Measurements from ENCODE around the gene RUBCNL. TPM values are rescaled to one million over a fixed set of nuclear protein-coding genes. Genes with fewer than 3 reads are reported as not detected.

Gene RUBCNL
- total RNA-seq, 1 experiment from 2014 or later = 0.37 TPM

DNA sequence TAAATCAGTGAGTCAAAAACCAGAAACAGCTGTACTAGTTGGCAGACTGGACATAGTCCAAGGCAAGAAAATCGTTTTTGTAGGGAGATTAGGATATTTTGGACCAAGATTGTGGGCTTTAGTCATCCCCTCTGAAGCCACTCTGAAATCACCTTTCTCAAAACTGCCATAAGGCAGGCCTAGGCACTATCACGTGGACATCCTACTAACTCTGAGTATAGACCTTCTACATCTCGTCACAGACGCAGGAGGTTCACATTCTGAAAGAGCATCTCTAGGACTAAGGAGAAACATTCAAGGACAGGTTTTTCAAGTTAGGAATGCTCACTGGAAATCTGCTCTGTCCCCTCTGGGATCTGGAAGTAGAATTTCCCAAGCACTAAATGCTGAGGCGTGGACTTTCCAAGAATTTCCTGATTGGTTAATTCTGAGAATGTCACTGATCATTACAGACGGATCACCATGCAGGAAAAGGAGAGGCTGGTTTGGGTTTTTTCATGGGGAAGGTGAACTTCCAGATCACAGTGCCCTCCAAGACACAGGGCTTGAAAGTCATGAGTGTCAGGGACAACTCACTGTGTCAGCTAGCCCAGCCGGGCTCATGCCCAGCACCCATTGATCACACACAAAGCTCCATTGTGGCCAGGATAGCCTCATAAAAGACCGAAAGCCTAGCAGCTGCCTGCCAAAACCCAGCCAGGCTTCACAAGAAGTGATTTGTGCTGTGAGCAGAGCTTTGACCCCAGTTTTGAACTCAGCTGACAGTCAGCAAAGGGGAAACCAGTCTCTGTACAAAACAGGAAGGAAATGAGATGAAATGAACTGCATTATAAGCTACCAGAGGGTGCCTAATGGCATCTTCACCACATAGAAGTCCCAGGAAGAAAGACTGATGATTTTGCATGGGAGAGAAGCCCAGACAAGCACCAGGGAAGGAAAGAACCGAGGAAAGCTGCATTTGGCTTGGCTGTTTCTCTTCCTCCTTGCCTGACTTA lies 2.7 kb upstream of the RUBCNL start:
- Histone ChIP-seq H4K20me1 (ENCODE audit: insufficient read depth) (no peaks in the 10 kb centered on the region), H3K36me3 (ENCODE audit: low read depth) (no peaks in the 10 kb centered on the region), H3K4me1 (replicated peaks; ENCODE audit: insufficient read depth) (no peaks in the 10 kb centered on the region), H2AFZ (no peak overlapping the region), H3K27ac (no peak overlapping the region), H3F3A (ENCODE audit: insufficient read depth, low read depth) (no peaks in the 10 kb centered on the region), H3K9me3 (ENCODE audit: insufficient read depth, low read depth) (no peaks in the 10 kb centered on the region), H3K27me3 (ENCODE audit: insufficient read depth, low read depth) (no peaks in the 10 kb centered on the region), H3K4me2 (no peak overlapping the region), H3K9me2 (ENCODE audit: insufficient read depth) (no peaks in the 10 kb centered on the region), H3K4me3 (no peak overlapping the region), H3K79me2 (ENCODE audit: low read depth) (no peaks in the 10 kb centered on the region)
- no TSS peak for BruUV-seq (replicated peaks)
- intact Hi-C loops (cut with micrococcal nuclease; ENCODE audit: unreplicated experiment) = no loop called here
- ChIA-PET CTCF (no interaction called here), POLR2A (ENCODE audit: unreplicated experiment) (no interaction called here)
- TF ChIP-seq EZH2 (IDR thresholded peaks at IDR 0.05; ENCODE audit: low read depth) = no peak
- no peak for TF ChIP-seq CTCF (conservative IDR thresholded peaks at IDR 0.05)
- no peak for DNase-seq

DNA sequence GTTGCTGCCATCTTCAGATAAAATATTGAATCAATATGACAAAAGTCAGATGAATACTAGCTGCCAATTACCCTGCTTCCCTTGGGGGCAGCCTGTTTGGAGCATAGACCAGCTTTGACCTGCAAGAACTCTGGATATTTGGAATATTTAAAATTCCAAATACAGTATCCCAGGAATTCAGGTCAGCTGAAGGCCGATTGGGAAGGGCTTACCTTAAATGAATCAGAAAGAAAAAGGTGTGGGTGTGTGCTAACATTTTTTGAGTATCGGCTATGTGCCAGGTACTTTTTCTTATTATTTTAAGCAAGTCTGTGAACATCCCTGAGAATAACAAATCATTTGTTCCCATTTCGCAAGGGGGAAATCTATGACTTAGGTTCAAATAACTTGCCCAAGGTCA lies 1.8 kb upstream of the RUBCNL start:
- CTCF ChIA-PET = no interaction called here
- no peak overlapping the region for H3K4me3 ChIP-seq
- H2AFZ ChIP-seq = no peak overlapping the region

GRCh38 chr13:46388308-46388707 lies 1.3 kb upstream of the RUBCNL start:
- no peak overlapping the region for H2AFZ ChIP-seq
- intact Hi-C loops (cut with micrococcal nuclease; ENCODE audit: unreplicated experiment) = no loop called here
- no peaks in the 10 kb centered on the region for H4K20me1 ChIP-seq (ENCODE audit: insufficient read depth)
- POLR2A ChIA-PET (ENCODE audit: unreplicated experiment) = no interaction called here
- no peak overlapping the region for H3K4me2 ChIP-seq
- BruUV-seq (replicated peaks) = no TSS peak
- CTCF ChIA-PET = no interaction called here
- no peaks in the 10 kb centered on the region for H3K9me3 ChIP-seq (ENCODE audit: insufficient read depth, low read depth)
- H3K27me3 ChIP-seq (ENCODE audit: insufficient read depth, low read depth) = no peaks in the 10 kb centered on the region
- no peak for DNase-seq
- H3K36me3 ChIP-seq (ENCODE audit: low read depth) = no peaks in the 10 kb centered on the region
- no peaks in the 10 kb centered on the region for H3K9me2 ChIP-seq (ENCODE audit: insufficient read depth)
- H3K79me2 ChIP-seq (ENCODE audit: low read depth) = no peaks in the 10 kb centered on the region
- H3K27ac ChIP-seq = no peak overlapping the region
- H3K4me3 ChIP-seq = no peak overlapping the region
- no peak for TF ChIP-seq EZH2 (IDR thresholded peaks at IDR 0.05; ENCODE audit: low read depth)
- TF ChIP-seq CTCF (conservative IDR thresholded peaks at IDR 0.05) = no peak
- no peaks in the 10 kb centered on the region for H3K4me1 ChIP-seq (replicated peaks; ENCODE audit: insufficient read depth)
- no peaks in the 10 kb centered on the region for H3F3A ChIP-seq (ENCODE audit: insufficient read depth, low read depth)

More for the DNA sequence above, 1.8 kb upstream of the RUBCNL start:
- intact Hi-C loops (cut with micrococcal nuclease; ENCODE audit: unreplicated experiment) = no loop called here
- POLR2A ChIA-PET (ENCODE audit: unreplicated experiment) = no interaction called here
- Histone ChIP-seq H3F3A (ENCODE audit: insufficient read depth, low read depth) (no peaks in the 10 kb centered on the region), H3K4me1 (replicated peaks; ENCODE audit: insufficient read depth) (no peaks in the 10 kb centered on the region), H3K36me3 (ENCODE audit: low read depth) (no peaks in the 10 kb centered on the region), H3K9me2 (ENCODE audit: insufficient read depth) (no peaks in the 10 kb centered on the region), H3K79me2 (ENCODE audit: low read depth) (no peaks in the 10 kb centered on the region), H3K4me2 (no peak overlapping the region), H3K9me3 (ENCODE audit: insufficient read depth, low read depth) (no peaks in the 10 kb centered on the region), H3K27ac (no peak overlapping the region), H4K20me1 (ENCODE audit: insufficient read depth) (no peaks in the 10 kb centered on the region), H3K27me3 (ENCODE audit: insufficient read depth, low read depth) (no peaks in the 10 kb centered on the region)
- BruUV-seq (replicated peaks) = no TSS peak
- no peak for DNase-seq
- TF ChIP-seq CTCF (conservative IDR thresholded peaks at IDR 0.05) (no peak), EZH2 (IDR thresholded peaks at IDR 0.05; ENCODE audit: low read depth) (no peak)
